ENCODE measurements around the gene GALNT2. TPM values are rescaled to one million over a fixed set of nuclear protein-coding genes. Genes with fewer than 3 reads are reported as not detected.

The GALNT2 gene
- total and polyA plus RNA-seq, 2 of the 13 experiments (the other 11 are each of a cell fraction or from before 2014, with no cell fraction given) = 39.3 to 39.6 TPM

- CTCF ChIA-PET (ENCODE audit: low intra/inter-chr PET ratio, low total read pairs) = no interaction called here
- no peak overlapping the region for H3K4me3 ChIP-seq (replicated peaks in 1 of 3; ENCODE audit: insufficient read depth in 1 of 3, low read depth in 2 of 3, low read length in 3 of 3)
- no peak overlapping the region for H3K9ac ChIP-seq (ENCODE audit: insufficient read depth, low read depth, low read length)
- POLR2A ChIA-PET = no interaction called here
- no peak for ATAC-seq
- in situ Hi-C loops (cut with HindIII; ENCODE audit: extremely low pct_ligation_motif_present, low pct_unique_long_range_greater_than_20kb) = no loop called here
- H4K20me1 ChIP-seq (ENCODE audit: insufficient read depth, low read length) = no peaks in the 10 kb centered on the region
- peaks cover 1% of the 10 kb centered on the region for H3K79me2 ChIP-seq (ENCODE audit: insufficient read depth, low read length)
- H2AFZ ChIP-seq (ENCODE audit: low read length) = no peak overlapping the region
- 100% methylated on average over 3 of the region's 3 CpGs for WGBS (ENCODE audit: low lambda C conversion rate)
- DNase-seq (ENCODE audit: low spot score) = no peak
- no peaks in the 10 kb centered on the region for H3K9me3 ChIP-seq (ENCODE audit: low read length)
- H3K4me1 ChIP-seq (ENCODE audit: insufficient read depth, low read length) = no peaks in the 10 kb centered on the region
- no peak overlapping the region for H3K4me2 ChIP-seq (ENCODE audit: low read depth, low read length)
- H3K36me3 ChIP-seq (replicated peaks in 1 of 2; ENCODE audit: control insufficient read depth in 1 of 2, insufficient read depth in 2 of 2, low read length in 2 of 2) = peaks cover 2 to 5% of the 10 kb centered on the region in 2 experiments; a peak in 2 of 5 replicates
- FAIRE-seq = no peak
- H3K27ac ChIP-seq (ENCODE audit: extremely low read length, insufficient read depth, low read length) = no peak overlapping the region
- H3K27me3 ChIP-seq (ENCODE audit: control insufficient read depth in 1 of 2, insufficient read depth in 2 of 2, low read length in 2 of 2) = no peaks in the 10 kb centered on the region
- BruUV-seq (replicated peaks) = no TSS peak
- intact Hi-C loops (cut with micrococcal nuclease; ENCODE audit: unreplicated experiment) = no loop called here
- TF ChIP-seq ADNP (CRISPR knock-in tag; IDR thresholded peaks at IDR 0.05) = no peak
- TF ChIP-seq, protein P1, sequence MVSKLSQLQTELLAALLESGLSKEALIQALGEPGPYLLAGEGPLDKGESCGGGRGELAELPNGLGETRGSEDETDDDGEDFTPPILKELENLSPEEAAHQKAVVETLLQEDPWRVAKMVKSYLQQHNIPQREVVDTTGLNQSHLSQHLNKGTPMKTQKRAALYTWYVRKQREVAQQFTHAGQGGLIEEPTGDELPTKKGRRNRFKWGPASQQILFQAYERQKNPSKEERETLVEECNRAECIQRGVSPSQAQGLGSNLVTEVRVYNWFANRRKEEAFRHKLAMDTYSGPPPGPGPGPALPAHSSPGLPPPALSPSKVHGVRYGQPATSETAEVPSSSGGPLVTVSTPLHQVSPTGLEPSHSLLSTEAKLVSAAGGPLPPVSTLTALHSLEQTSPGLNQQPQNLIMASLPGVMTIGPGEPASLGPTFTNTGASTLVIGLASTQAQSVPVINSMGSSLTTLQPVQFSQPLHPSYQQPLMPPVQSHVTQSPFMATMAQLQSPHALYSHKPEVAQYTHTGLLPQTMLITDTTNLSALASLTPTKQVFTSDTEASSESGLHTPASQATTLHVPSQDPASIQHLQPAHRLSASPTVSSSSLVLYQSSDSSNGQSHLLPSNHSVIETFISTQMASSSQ (IDR thresholded peaks at IDR 0.05; ENCODE audit: low read depth) = no peak
- TF ChIP-seq, protein P1 (CRISPR knock-in tag; IDR thresholded peaks at IDR 0.05; ENCODE audit: borderline replicate concordance) = no peak
- no peak for TF ChIP-seq SRF (IDR thresholded peaks at IDR 0.05; ENCODE audit: low read depth, low read length)
- TF ChIP-seq ZMAT5 (CRISPR knock-in tag; IDR thresholded peaks at IDR 0.05; ENCODE audit: borderline replicate concordance, low read depth) = no peak
- no peak for TF ChIP-seq THAP7 (CRISPR knock-in tag; IDR thresholded peaks at IDR 0.05)
Observed at GRCh38 chr1:230195199-230195598, 128.2 kb downstream of the GALNT2 start.

Measured in HepG2 (cell line).